ENCODE measurements around the gene PLA2G6.
A peak's percentile ranks its signal among the peaks of the same experiment; 100 is the strongest.

The PLA2G6 gene

DNA sequence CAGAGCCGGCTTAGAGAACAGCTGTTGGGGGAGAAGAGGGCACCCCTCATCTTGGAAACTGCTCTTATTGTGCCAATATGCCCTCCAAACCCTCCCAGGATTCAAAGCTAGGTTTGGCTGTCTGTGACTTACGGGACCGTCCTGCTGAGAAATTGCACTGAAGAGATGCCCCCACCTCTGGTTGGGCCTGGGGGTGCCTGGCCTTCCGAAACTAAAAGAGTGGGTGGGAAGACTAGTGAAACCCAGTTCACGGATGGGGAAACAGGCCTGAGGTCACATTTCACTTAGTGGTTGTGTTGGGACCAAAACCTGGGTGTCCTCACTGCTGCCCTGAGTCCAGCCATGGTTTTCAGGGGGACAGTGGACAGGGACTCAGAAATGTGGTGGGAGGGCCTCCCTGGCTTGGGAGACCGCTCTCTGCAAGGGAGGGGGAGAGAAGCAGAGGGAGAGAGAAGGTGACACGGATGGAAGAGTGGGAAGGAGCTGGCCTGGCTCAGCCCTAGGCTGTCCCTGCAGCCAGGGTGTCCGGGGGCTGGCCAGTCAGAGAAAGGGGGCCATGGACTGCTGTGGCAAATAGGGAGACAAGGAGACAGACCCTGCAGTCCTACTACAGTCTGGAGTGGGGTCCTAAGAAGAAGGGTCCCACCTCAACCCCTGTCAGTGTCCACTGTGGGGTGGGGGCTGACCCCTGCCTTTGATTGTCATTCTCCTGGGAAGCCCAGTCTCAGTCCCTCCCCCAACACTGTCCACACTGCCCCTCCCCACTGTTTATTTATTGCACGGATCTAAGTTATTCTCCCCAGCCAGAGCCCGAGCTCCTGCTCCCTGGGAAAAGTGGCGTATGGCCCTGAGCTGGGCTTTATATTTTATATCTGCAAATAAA lies 33.8 kb upstream of the PLA2G6 start:
- Histone ChIP-seq H3K36me3 (replicated peaks in 1 of 2; ENCODE audit: control insufficient read depth in 2 of 2, insufficient read depth in 2 of 2, low read length in 2 of 2) (peaks cover 2 to 38% of the 10 kb centered on the region in 2 donors), H3K4me3 (ENCODE audit: low read length in 2 of 2) (no peak overlapping the region), H2BK5ac (ENCODE audit: low read length) (no peak overlapping the region), H3K18ac (ENCODE audit: low read length) (peak overlapping the region; percentile 32), H3K23ac (ENCODE audit: low read depth, low read length, poor library complexity) (no peak overlapping the region), H3K4me2 (ENCODE audit: insufficient read depth, low read length, poor library complexity, severe bottlenecking) (no peak overlapping the region), H3K27me3 (ENCODE audit: control insufficient read depth in 3 of 3, insufficient read depth in 3 of 3, low read depth in 1 of 3, low read length in 3 of 3) (peaks cover 0 to 13% (median 0%) of the 10 kb centered on the region in 3 experiments), H3K14ac (ENCODE audit: low read length) (peak overlapping the region; percentile 47), H2AK5ac (ENCODE audit: low read depth, low read length) (peak overlapping the region; percentile 60), H3K4ac (ENCODE audit: low read length) (no peak overlapping the region), H3K9me3 (replicated peaks in 1 of 2; ENCODE audit: control insufficient read depth in 2 of 2, insufficient read depth in 1 of 2, low read depth in 1 of 2, low read length in 2 of 2) (no peaks in the 10 kb centered on the region), H3K27ac (replicated peaks; ENCODE audit: low read length) (no peak overlapping the region), H3K9ac (ENCODE audit: low read depth, low read length, poor library complexity) (no peak overlapping the region), H3K79me1 (ENCODE audit: low read depth, low read length) (no peaks in the 10 kb centered on the region), H2BK15ac (ENCODE audit: low read length) (no peak overlapping the region), H3K4me1 (ENCODE audit: control insufficient read depth in 2 of 2, insufficient read depth in 1 of 2, low read depth in 1 of 2, low read length in 2 of 2) (peaks cover 7 to 27% of the 10 kb centered on the region in 2 donors), H2AFZ (ENCODE audit: low read length) (no peak overlapping the region), H4K91ac (ENCODE audit: low read depth, low read length, poor library complexity) (no peak overlapping the region), H2BK120ac (ENCODE audit: low read depth, low read length) (no peak overlapping the region), H2BK12ac (ENCODE audit: low read length) (no peak overlapping the region), H4K8ac (ENCODE audit: low read depth, low read length) (no peak overlapping the region)
- no peak for DNase-seq (ENCODE audit: low spot score)
- no CpG with 5 or more reads among the region's 11 CpGs for WGBS, 2 donors (ENCODE audit: extremely low coverage in 2 of 2, insufficient read length in 2 of 2, insufficient replicate concordance in 1 of 2)

DNA sequence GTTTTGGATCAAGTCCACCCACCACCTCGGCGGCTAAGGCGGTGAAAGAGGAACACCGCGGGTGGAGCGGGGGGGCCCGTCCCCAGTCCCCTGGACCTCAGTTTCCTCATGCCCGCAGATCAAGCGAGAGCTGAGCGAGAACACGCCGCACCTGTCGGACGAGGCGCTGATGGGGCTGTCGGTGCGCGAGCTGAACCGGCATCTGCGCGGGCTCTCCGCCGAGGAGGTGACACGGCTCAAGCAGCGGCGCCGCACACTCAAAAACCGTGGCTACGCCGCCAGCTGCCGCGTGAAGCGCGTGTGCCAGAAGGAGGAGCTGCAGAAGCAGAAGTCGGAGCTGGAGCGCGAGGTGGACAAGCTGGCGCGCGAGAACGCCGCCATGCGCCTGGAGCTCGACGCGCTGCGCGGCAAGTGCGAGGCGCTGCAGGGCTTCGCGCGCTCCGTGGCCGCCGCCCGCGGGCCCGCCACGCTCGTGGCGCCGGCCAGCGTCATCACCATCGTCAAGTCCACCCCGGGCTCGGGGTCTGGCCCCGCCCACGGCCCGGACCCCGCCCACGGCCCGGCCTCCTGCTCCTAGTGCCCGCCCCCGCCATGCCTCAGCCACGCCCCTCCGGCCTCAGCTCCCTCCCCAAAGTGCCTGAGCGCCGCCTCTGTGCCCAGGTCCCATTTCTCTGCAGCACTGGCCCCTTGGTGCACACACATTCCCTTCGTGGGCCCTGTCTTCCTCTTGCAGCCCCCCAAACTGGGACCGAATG lies 32.8 kb upstream of the PLA2G6 start:
- H3K27me3 ChIP-seq (ENCODE audit: control insufficient read depth in 3 of 3, insufficient read depth in 3 of 3, low read depth in 1 of 3, low read length in 3 of 3), result peaks cover 0 to 13% (median 0%) of the 10 kb centered on the region in 3 experiments
- peak overlapping the region; percentile 89 for H2BK15ac ChIP-seq (ENCODE audit: low read length)
- H3K4me2 ChIP-seq (ENCODE audit: insufficient read depth, low read length, poor library complexity, severe bottlenecking), result peak overlapping the region; percentile 67
- no peak overlapping the region for H3K27ac ChIP-seq (replicated peaks; ENCODE audit: low read length)
- H2BK120ac ChIP-seq (ENCODE audit: low read depth, low read length), result no peak overlapping the region
- no peaks in the 10 kb centered on the region for H3K9me3 ChIP-seq (replicated peaks in 1 of 2; ENCODE audit: control insufficient read depth in 2 of 2, insufficient read depth in 1 of 2, low read depth in 1 of 2, low read length in 2 of 2)
- peak overlapping the region; percentile 94 for H3K18ac ChIP-seq (ENCODE audit: low read length)
- H4K91ac ChIP-seq (ENCODE audit: low read depth, low read length, poor library complexity), result no peak overlapping the region
- H3K4me3 ChIP-seq (ENCODE audit: low read length in 2 of 2), result peak overlapping the region in 1 of 2 donors; percentile 74
- no CpG with 5 or more reads among the region's 81 CpGs for WGBS, 2 donors (ENCODE audit: extremely low coverage in 2 of 2, insufficient read length in 2 of 2, insufficient replicate concordance in 1 of 2)
- no peak overlapping the region for H2BK12ac ChIP-seq (ENCODE audit: low read length)
- no peak overlapping the region for H2BK5ac ChIP-seq (ENCODE audit: low read length)
- peak overlapping the region; percentile 60 for H2AK5ac ChIP-seq (ENCODE audit: low read depth, low read length)
- H3K23ac ChIP-seq (ENCODE audit: low read depth, low read length, poor library complexity), result peak overlapping the region; percentile 82
- H3K4me1 ChIP-seq (ENCODE audit: control insufficient read depth in 2 of 2, insufficient read depth in 1 of 2, low read depth in 1 of 2, low read length in 2 of 2), result peaks cover 7 to 25% of the 10 kb centered on the region in 2 donors
- H3K4ac ChIP-seq (ENCODE audit: low read length), result no peak overlapping the region
- peak overlapping the region; percentile 72 for H3K14ac ChIP-seq (ENCODE audit: low read length)
- DNase-seq (ENCODE audit: low spot score), result peak; percentile 70
- H3K79me1 ChIP-seq (ENCODE audit: low read depth, low read length), result no peaks in the 10 kb centered on the region
- peak overlapping the region; percentile 89 for H3K9ac ChIP-seq (ENCODE audit: low read depth, low read length, poor library complexity)
- H2AFZ ChIP-seq (ENCODE audit: low read length), result no peak overlapping the region
- H4K8ac ChIP-seq (ENCODE audit: low read depth, low read length), result no peak overlapping the region
- peaks cover 2 to 38% of the 10 kb centered on the region in 2 donors for H3K36me3 ChIP-seq (replicated peaks in 1 of 2; ENCODE audit: control insufficient read depth in 2 of 2, insufficient read depth in 2 of 2, low read length in 2 of 2)

DNA sequence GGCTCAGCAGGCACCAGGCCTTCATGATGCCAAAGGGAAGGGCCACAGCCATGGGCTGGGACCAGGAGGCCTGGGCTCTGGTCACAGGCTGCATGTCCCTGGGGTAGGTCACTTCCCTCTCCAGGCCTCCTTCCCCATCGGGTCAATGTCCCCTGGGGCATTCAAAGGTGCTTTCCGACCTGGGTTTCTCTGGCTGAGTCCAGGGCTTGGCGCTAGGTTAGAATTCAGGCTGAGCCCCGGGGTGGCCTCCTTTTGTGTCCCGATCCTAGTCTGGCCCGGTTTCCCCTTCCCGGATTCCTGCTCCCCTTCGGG lies 32.3 kb upstream of the PLA2G6 start:
- WGBS, 2 donors (ENCODE audit: extremely low coverage in 2 of 2, insufficient read length in 2 of 2, insufficient replicate concordance in 1 of 2), result no CpG with 5 or more reads among the region's 8 CpGs
- Histone ChIP-seq H3K27me3 (ENCODE audit: control insufficient read depth in 3 of 3, insufficient read depth in 3 of 3, low read depth in 1 of 3, low read length in 3 of 3) (peaks cover 0 to 13% (median 0%) of the 10 kb centered on the region in 3 experiments), H3K4ac (ENCODE audit: low read length) (no peak overlapping the region), H3K4me2 (ENCODE audit: insufficient read depth, low read length, poor library complexity, severe bottlenecking) (peak overlapping the region; percentile 67), H2BK120ac (ENCODE audit: low read depth, low read length) (no peak overlapping the region), H3K36me3 (replicated peaks in 1 of 2; ENCODE audit: control insufficient read depth in 2 of 2, insufficient read depth in 2 of 2, low read length in 2 of 2) (peaks cover 2 to 38% of the 10 kb centered on the region in 2 donors), H4K91ac (ENCODE audit: low read depth, low read length, poor library complexity) (no peak overlapping the region), H3K27ac (replicated peaks; ENCODE audit: low read length) (no peak overlapping the region), H2BK15ac (ENCODE audit: low read length) (peak overlapping the region; percentile 89), H3K4me1 (ENCODE audit: control insufficient read depth in 2 of 2, insufficient read depth in 1 of 2, low read depth in 1 of 2, low read length in 2 of 2) (peaks cover 7 to 23% of the 10 kb centered on the region in 2 donors), H2BK5ac (ENCODE audit: low read length) (no peak overlapping the region), H2AK5ac (ENCODE audit: low read depth, low read length) (peak overlapping the region; percentile 15), H3K14ac (ENCODE audit: low read length) (peak overlapping the region; percentile 72), H3K18ac (ENCODE audit: low read length) (peak overlapping the region; percentile 94), H3K4me3 (ENCODE audit: low read length in 2 of 2) (peak overlapping the region in 1 of 2 donors; percentile 74), H3K23ac (ENCODE audit: low read depth, low read length, poor library complexity) (no peak overlapping the region), H3K9me3 (replicated peaks in 1 of 2; ENCODE audit: control insufficient read depth in 2 of 2, insufficient read depth in 1 of 2, low read depth in 1 of 2, low read length in 2 of 2) (no peaks in the 10 kb centered on the region), H3K79me1 (ENCODE audit: low read depth, low read length) (no peaks in the 10 kb centered on the region), H2BK12ac (ENCODE audit: low read length) (no peak overlapping the region), H3K9ac (ENCODE audit: low read depth, low read length, poor library complexity) (no peak overlapping the region), H2AFZ (ENCODE audit: low read length) (no peak overlapping the region), H4K8ac (ENCODE audit: low read depth, low read length) (no peak overlapping the region)
- DNase-seq (ENCODE audit: low spot score), result no peak

All from neuronal stem cell (in vitro differentiated cells).